ENCODE results near the gene PRRC2A. TPM values are rescaled to one million over a fixed set of nuclear protein-coding genes. Genes with fewer than 3 reads are reported as not detected.

The PRRC2A gene
- total RNA-seq (100 to 1,000 TPM in 3 of 5 donors, 10 to 100 TPM in 2; 49.4 to 125 (median 107) TPM), polyA plus RNA-seq (100 to 1,000 TPM in 1 of 3 donors, 10 to 100 TPM in 2; 56.4 to 109 (median 80.8) TPM)
- long read RNA-seq, donor 1, partial matches to known transcripts, result 7 of 8 reads
- long read RNA-seq, donor 1, other reads (novel, unspliced or antisense), result 0 of 8 reads
- long read RNA-seq, donor 2, partial matches to known transcripts, result 12 of 17 reads
- long read RNA-seq, donor 2, other reads (novel, unspliced or antisense), result 0 of 17 reads
- long read RNA-seq, donor 3, partial matches to known transcripts, result 28 of 30 reads
- long read RNA-seq, donor 3, other reads (novel, unspliced or antisense), result 0 of 30 reads
- long read RNA-seq, donor 4, result 0 reads
- long read RNA-seq, donor 5, partial matches to known transcripts, result 64 of 71 reads
- long read RNA-seq, donor 5, other reads (novel, unspliced or antisense), result 0 of 71 reads
- long read RNA-seq, donor 6, full-length matches to known transcripts, result 5 of 538 reads
- long read RNA-seq, donor 6, partial matches to known transcripts, result 468 of 538 reads
- long read RNA-seq, donor 6, other reads (novel, unspliced or antisense), result 65 of 538 reads
- long read RNA-seq, donor 7, partial matches to known transcripts, result 72 of 77 reads
- long read RNA-seq, donor 7, other reads (novel, unspliced or antisense), result 0 of 77 reads
- long read RNA-seq, donor 8, partial matches to known transcripts, result 32 of 35 reads
- long read RNA-seq, donor 8, other reads (novel, unspliced or antisense), result 0 of 35 reads
- long read RNA-seq, donor 9, partial matches to known transcripts, result 96 of 122 reads
- long read RNA-seq, donor 9, other reads (novel, unspliced or antisense), result 19 of 122 reads
- long read RNA-seq, donor 10, partial matches to known transcripts, result 10 of 23 reads
- long read RNA-seq, donor 10, other reads (novel, unspliced or antisense), result 10 of 23 reads

- WGBS, 5 donors, result 0 to 1% (median 0%) methylated on average over 29 to 56 of the region's 67 CpGs
- no peak for TF ChIP-seq CTCF (IDR thresholded peaks at IDR 0.05)
- TF ChIP-seq POLR2AphosphoS5 (IDR thresholded peaks at IDR 0.05), result peak in 2 of 3 donors; percentile 6 to 36
- no peak for TF ChIP-seq EP300 (IDR thresholded peaks at IDR 0.05)
- TF ChIP-seq POLR2A (IDR thresholded peaks at IDR 0.05), result no peak
- intact Hi-C loops (cut with DNase I; ENCODE audit: low total_unique reads), result no loop called here
- Histone ChIP-seq H3K4me1 (peaks cover 16 to 28% (median 23%) of the 10 kb centered on the region in 4 donors), H3K36me3 (peaks cover 25 to 34% (median 31%) of the 10 kb centered on the region in 4 donors), H3K27me3 (no peaks in the 10 kb centered on the region), H3K4me3 (peak within 1 kb of the TSS; percentile 70 to 95 (median 90)), H3K9me3 (no peaks in the 10 kb centered on the region), H3K27ac (peak within 1 kb of the TSS; percentile 96 to 99 (median 98))
- DNase-seq, result peak; percentile 93 to 97
Measured at GRCh38 chr6:31620586-31621319, at the start of gene PRRC2A. TSS of gene PRRC2A (plus strand) at chr6:31620715. CDS start at chr6:31622790, 2,075 bp downstream.

GRCh38 chr6:31572041-31572911, 48.2 kb upstream of the PRRC2A start, which contains the start of gene LTA:
TSS of gene LTA (plus strand) at chr6:31572289. CDS start at chr6:31572743, 454 bp downstream.
- Histone ChIP-seq H3K27me3 (peaks cover 0 to 16% (median 0%) of the 10 kb centered on the region in 3 donors), H3K36me3 (no peaks in the 10 kb centered on the region), H3K9me3 (no peaks in the 10 kb centered on the region), H3K27ac (peak within 1 kb of the TSS in 4 of 5 donors; percentile 17 to 62 (median 54)), H3K4me1 (peaks cover 0 to 10% (median 2%) of the 10 kb centered on the region in 4 donors), H3K4me3 (peak within 1 kb of the TSS in 2 of 4 donors; percentile 6 to 21)
- TF ChIP-seq POLR2AphosphoS5 (IDR thresholded peaks at IDR 0.05), result no peak
- TF ChIP-seq EP300 (IDR thresholded peaks at IDR 0.05), result no peak
- TF ChIP-seq CTCF (IDR thresholded peaks at IDR 0.05), result no peak
- TF ChIP-seq POLR2A (IDR thresholded peaks at IDR 0.05), result no peak
- WGBS, 5 donors, result 72 to 80% (median 76%) methylated on average over 23 to 27 of the region's 27 CpGs
- intact Hi-C loops (cut with DNase I; ENCODE audit: low total_unique reads), result no loop called here
- DNase-seq, result peak in 1 of 2 donors; percentile 43

- Histone ChIP-seq H3K27ac (no peak overlapping the region), H3K27me3 (peaks cover 0 to 8% (median 0%) of the 10 kb centered on the region in 3 donors), H3K36me3 (no peaks in the 10 kb centered on the region), H3K9me3 (no peaks in the 10 kb centered on the region), H3K4me3 (no peak overlapping the region), H3K4me1 (peaks cover 0 to 18% (median 2%) of the 10 kb centered on the region in 4 donors)
- TF ChIP-seq POLR2A (IDR thresholded peaks at IDR 0.05) (no peak), CTCF (IDR thresholded peaks at IDR 0.05) (no peak), POLR2AphosphoS5 (IDR thresholded peaks at IDR 0.05) (no peak), EP300 (IDR thresholded peaks at IDR 0.05) (no peak)
- 80 to 93% (median 83%) methylated on average over 9 of the region's 9 CpGs for WGBS, 5 donors
- intact Hi-C loops (cut with DNase I; ENCODE audit: low total_unique reads), result no loop called here
- no peak for DNase-seq
Measured at GRCh38 chr6:31573239-31574105, 47.0 kb upstream of the PRRC2A start.
